ENCODE results near the gene CELA2A. TPM values are rescaled to one million over a fixed set of nuclear protein-coding genes. Genes with fewer than 3 reads are reported as not detected.

Gene CELA2A
- total and polyA plus RNA-seq, 10 of the 15 experiments (the other 5 are each of a cell fraction or from before 2014, with no cell fraction given): 0.90 TPM; not detected in 9

DNA sequence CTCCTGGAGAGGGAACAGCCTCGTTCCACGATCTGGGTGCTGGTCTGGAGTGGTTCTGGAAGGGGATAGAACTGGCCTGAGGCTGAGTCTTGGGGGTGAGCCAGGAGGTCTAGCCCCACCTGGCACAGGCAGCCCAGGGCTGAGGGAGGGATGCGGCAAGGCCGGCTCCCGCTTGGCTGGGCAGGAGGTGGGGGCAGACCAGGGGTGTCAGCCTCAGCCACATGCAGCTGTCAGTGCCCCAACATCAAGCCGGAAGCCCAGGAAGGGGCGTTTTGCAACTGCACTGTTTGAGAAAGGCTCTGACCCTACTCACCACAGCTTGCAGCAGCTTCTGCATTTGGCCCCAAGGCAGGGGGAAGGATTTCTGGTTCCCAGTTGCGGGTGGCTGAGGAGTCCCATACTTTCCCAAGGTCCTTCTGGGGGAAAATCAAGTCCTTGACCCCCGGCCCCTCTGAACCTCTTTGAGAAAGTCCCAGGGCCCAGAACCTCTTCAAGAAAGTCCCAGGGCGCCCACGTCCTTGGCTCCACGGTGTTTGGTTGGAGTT, 44.9 kb upstream of the CELA2A start (continued):
- TF ChIP-seq, protein P1, sequence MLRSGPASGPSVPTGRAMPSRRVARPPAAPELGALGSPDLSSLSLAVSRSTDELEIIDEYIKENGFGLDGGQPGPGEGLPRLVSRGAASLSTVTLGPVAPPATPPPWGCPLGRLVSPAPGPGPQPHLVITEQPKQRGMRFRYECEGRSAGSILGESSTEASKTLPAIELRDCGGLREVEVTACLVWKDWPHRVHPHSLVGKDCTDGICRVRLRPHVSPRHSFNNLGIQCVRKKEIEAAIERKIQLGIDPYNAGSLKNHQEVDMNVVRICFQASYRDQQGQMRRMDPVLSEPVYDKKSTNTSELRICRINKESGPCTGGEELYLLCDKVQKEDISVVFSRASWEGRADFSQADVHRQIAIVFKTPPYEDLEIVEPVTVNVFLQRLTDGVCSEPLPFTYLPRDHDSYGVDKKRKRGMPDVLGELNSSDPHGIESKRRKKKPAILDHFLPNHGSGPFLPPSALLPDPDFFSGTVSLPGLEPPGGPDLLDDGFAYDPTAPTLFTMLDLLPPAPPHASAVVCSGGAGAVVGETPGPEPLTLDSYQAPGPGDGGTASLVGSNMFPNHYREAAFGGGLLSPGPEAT (IDR thresholded peaks at IDR 0.05; ENCODE audit: low read depth): 0 out of 2 replicates have a peak, but pooled peaks have one; percentile 11
- TF ChIP-seq BHLHE40 (IDR thresholded peaks at IDR 0.05; ENCODE audit: borderline replicate concordance in 1 of 2, low read depth in 2 of 2, low read length in 1 of 2) (peak in 1 of 2 experiments; percentile 38; a peak in 1 of 4 replicates), RUNX3 (IDR thresholded peaks at IDR 0.05; ENCODE audit: low read length) (peak; percentile 69), MAX (IDR thresholded peaks at IDR 0.05; ENCODE audit: low read depth, low read length) (0 out of 2 replicates have a peak, but pooled peaks have one; percentile 54), HDGF (IDR thresholded peaks at IDR 0.05) (peak; percentile 56; the same call in 1 of the 2 replicates), ZSCAN29 (IDR thresholded peaks at IDR 0.05) (no peak), EED (IDR thresholded peaks at IDR 0.05; ENCODE audit: low read depth) (peak; percentile 49; the same call in 1 of the 2 replicates), RCOR1 (conservative IDR thresholded peaks at IDR 0.05; ENCODE audit: low read depth, low read length) (no peak), POLR2A (IDR thresholded peaks at IDR 0.05; ENCODE audit: low read depth, low read length) (peak; percentile 43; the same call in 1 of the 2 replicates), SPI1 (IDR thresholded peaks at IDR 0.05; ENCODE audit: borderline replicate concordance, insufficient read depth, low read depth, low read length) (no peak), ZBTB33 (IDR thresholded peaks at IDR 0.05) (no peak), MXI1 (IDR thresholded peaks at IDR 0.05; ENCODE audit: low read depth, low read length) (peak; percentile 85), DPF2 (IDR thresholded peaks at IDR 0.05) (0 out of 2 replicates have a peak, but pooled peaks have one; percentile 21), PAX5 (IDR thresholded peaks at IDR 0.05; ENCODE audit: borderline replicate concordance, low read depth, low read length) (peak; percentile 80; the same call in 1 of the 2 replicates), RAD51 (IDR thresholded peaks at IDR 0.05) (no peak)
- TF ChIP-seq, protein P2, sequence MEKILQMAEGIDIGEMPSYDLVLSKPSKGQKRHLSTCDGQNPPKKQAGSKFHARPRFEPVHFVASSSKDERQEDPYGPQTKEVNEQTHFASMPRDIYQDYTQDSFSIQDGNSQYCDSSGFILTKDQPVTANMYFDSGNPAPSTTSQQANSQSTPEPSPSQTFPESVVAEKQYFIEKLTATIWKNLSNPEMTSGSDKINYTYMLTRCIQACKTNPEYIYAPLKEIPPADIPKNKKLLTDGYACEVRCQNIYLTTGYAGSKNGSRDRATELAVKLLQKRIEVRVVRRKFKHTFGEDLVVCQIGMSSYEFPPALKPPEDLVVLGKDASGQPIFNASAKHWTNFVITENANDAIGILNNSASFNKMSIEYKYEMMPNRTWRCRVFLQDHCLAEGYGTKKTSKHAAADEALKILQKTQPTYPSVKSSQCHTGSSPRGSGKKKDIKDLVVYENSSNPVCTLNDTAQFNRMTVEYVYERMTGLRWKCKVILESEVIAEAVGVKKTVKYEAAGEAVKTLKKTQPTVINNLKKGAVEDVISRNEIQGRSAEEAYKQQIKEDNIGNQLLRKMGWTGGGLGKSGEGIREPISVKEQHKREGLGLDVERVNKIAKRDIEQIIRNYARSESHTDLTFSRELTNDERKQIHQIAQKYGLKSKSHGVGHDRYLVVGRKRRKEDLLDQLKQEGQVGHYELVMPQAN (conservative IDR thresholded peaks at IDR 0.05): peak; percentile 60; the same call in 1 of the 2 replicates
- TF ChIP-seq, protein P3, sequence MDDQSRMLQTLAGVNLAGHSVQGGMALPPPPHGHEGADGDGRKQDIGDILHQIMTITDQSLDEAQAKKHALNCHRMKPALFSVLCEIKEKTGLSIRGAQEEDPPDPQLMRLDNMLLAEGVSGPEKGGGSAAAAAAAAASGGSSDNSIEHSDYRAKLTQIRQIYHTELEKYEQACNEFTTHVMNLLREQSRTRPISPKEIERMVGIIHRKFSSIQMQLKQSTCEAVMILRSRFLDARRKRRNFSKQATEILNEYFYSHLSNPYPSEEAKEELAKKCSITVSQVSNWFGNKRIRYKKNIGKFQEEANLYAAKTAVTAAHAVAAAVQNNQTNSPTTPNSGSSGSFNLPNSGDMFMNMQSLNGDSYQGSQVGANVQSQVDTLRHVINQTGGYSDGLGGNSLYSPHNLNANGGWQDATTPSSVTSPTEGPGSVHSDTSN (IDR thresholded peaks at IDR 0.05; ENCODE audit: insufficient replicate concordance, low read depth, low read length): peak; percentile 59
- TF ChIP-seq, protein P4, sequence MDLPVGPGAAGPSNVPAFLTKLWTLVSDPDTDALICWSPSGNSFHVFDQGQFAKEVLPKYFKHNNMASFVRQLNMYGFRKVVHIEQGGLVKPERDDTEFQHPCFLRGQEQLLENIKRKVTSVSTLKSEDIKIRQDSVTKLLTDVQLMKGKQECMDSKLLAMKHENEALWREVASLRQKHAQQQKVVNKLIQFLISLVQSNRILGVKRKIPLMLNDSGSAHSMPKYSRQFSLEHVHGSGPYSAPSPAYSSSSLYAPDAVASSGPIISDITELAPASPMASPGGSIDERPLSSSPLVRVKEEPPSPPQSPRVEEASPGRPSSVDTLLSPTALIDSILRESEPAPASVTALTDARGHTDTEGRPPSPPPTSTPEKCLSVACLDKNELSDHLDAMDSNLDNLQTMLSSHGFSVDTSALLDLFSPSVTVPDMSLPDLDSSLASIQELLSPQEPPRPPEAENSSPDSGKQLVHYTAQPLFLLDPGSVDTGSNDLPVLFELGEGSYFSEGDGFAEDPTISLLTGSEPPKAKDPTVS (IDR thresholded peaks at IDR 0.05; ENCODE audit: low read depth, low read length): no peak
